ENCODE data around the gene CST7. TPM values are rescaled to one million over a fixed set of nuclear protein-coding genes. Genes with fewer than 3 reads are reported as not detected.

Gene CST7
- total RNA-seq, 1 experiment from 2014 or later = not detected

- BruUV-seq (replicated peaks) = no TSS peak
Observed at GRCh38 chr20:24977336-24977735, 28.3 kb downstream of the CST7 start.

DNA sequence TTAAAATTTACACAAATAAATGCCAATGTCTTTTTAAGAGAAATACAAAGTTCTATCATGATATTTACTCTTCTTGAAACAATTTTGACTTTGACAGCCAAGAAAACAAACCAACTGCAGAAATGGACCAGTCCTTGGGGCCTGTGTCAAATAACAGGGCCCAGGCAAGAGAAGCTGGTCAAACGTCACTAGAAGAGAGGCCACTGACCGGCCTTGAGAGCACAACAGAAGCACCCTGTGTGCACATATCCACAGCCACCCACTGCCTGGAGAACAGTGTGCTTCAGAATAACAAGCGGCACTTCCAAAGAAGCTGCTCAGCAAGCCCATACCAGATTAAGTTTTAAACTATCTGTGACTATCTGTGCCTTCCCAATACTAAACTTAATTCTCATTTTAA lies 28.7 kb downstream of the CST7 start:
- ChIA-PET POLR2A (no interaction called here), CTCF (no interaction called here)
- no peak overlapping the region for H3K4me3 ChIP-seq (ENCODE audit: low read depth in 2 of 2, low read length in 2 of 2)
- in situ Hi-C loops (cut with HindIII; ENCODE audit: low pct_unique_long_range_greater_than_20kb, low sequenced_read_pairs) (no loop called here), intact Hi-C loops (cut with micrococcal nuclease; ENCODE audit: unreplicated experiment) (no loop called here)
- no TSS peak for BruUV-seq (replicated peaks)
- H3K36me3 ChIP-seq (ENCODE audit: control insufficient read depth, insufficient read depth, low read length) = peaks cover 6% of the 10 kb centered on the region
- no peak for DNase-seq (ENCODE audit: low read depth, low spot score)
- H3K27ac ChIP-seq (ENCODE audit: low read length) = no peak overlapping the region
- TF ChIP-seq REST (IDR thresholded peaks at IDR 0.05; ENCODE audit: insufficient read depth in 1 of 2, low read depth in 2 of 2, low read length in 1 of 2) (no peak), POLR2AphosphoS5 (IDR thresholded peaks at IDR 0.05; ENCODE audit: low read depth, low read length) (no peak), SIN3A (IDR thresholded peaks at IDR 0.05; ENCODE audit: borderline replicate concordance, insufficient read depth, low read depth, low read length) (no peak), CTCF (IDR thresholded peaks at IDR 0.05) (no peak), TCF7L2 (IDR thresholded peaks at IDR 0.05; ENCODE audit: low read depth, low read length) (no peak)
- H3K27me3 ChIP-seq (ENCODE audit: control insufficient read depth, insufficient read depth, low read length) = no peaks in the 10 kb centered on the region
- peaks cover 18% of the 10 kb centered on the region; the same call in 1 of the 2 replicates for H3K9me3 ChIP-seq (ENCODE audit: control insufficient read depth, insufficient read depth, low read depth, low read length)
- no peak for ATAC-seq
- no peaks in the 10 kb centered on the region for H3K4me1 ChIP-seq (ENCODE audit: control insufficient read depth, insufficient read depth, low read length)

More at GRCh38 chr20:24977336-24977735, 28.3 kb downstream of the CST7 start:
- no peak overlapping the region for H3K27ac ChIP-seq (ENCODE audit: low read length)
- no peaks in the 10 kb centered on the region for H3K4me1 ChIP-seq (ENCODE audit: control insufficient read depth, insufficient read depth, low read length)
- intact Hi-C loops (cut with micrococcal nuclease; ENCODE audit: unreplicated experiment) (no loop called here), in situ Hi-C loops (cut with HindIII; ENCODE audit: low pct_unique_long_range_greater_than_20kb, low sequenced_read_pairs) (no loop called here)
- DNase-seq (ENCODE audit: low read depth, low spot score) (no peak), ATAC-seq (no peak)
- H3K27me3 ChIP-seq (ENCODE audit: control insufficient read depth, insufficient read depth, low read length) = no peaks in the 10 kb centered on the region
- H3K36me3 ChIP-seq (ENCODE audit: control insufficient read depth, insufficient read depth, low read length) = peaks cover 8% of the 10 kb centered on the region
- TF ChIP-seq TCF7L2 (IDR thresholded peaks at IDR 0.05; ENCODE audit: low read depth, low read length) = no peak
- TF ChIP-seq REST (IDR thresholded peaks at IDR 0.05; ENCODE audit: insufficient read depth in 1 of 2, low read depth in 2 of 2, low read length in 1 of 2) = no peak
- TF ChIP-seq SIN3A (IDR thresholded peaks at IDR 0.05; ENCODE audit: borderline replicate concordance, insufficient read depth, low read depth, low read length) = no peak
- TF ChIP-seq POLR2AphosphoS5 (IDR thresholded peaks at IDR 0.05; ENCODE audit: low read depth, low read length) = no peak
- TF ChIP-seq CTCF (IDR thresholded peaks at IDR 0.05) = no peak
- H3K4me3 ChIP-seq (ENCODE audit: low read depth in 2 of 2, low read length in 2 of 2) = no peak overlapping the region
- ChIA-PET CTCF (no interaction called here), POLR2A (no interaction called here)
- H3K9me3 ChIP-seq (ENCODE audit: control insufficient read depth, insufficient read depth, low read depth, low read length) = peaks cover 18% of the 10 kb centered on the region; the same call in 1 of the 2 replicates
